NCI-H524 (cell line): ENCODE data around the gene ANKRD66.

ENCODE experiments used
- DNase-seq, 2 experiments: peaks; one replicate each; lab custom pipeline; 2025; lab: John Stamatoyannopoulos, UW

The ANKRD66 gene

DNA sequence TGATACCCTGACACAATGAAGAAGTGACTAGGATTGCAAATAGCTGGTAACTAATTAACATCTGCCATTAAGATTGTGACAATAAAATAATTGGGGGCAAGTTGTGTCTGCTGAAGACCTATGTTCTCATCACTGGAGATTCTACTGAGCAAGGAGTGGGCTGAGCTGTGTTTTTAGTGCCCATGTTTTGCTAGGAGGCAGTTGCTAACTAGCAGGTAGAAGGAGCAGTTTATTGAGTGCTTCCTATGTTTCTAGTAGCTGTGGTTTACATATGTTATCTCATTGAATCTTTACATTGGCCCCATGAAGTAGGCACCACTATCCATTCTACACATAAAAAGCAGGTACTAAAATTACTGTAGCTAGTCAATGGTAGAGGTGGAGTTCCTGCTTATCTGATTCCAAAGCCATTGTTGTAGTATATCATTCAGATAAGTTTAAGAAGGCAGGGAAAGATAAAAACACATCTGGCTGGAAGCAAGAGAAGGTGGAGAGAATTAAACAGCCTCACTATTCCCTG, 43.7 kb downstream of the ANKRD66 start:
- no peak for DNase-seq

DNA sequence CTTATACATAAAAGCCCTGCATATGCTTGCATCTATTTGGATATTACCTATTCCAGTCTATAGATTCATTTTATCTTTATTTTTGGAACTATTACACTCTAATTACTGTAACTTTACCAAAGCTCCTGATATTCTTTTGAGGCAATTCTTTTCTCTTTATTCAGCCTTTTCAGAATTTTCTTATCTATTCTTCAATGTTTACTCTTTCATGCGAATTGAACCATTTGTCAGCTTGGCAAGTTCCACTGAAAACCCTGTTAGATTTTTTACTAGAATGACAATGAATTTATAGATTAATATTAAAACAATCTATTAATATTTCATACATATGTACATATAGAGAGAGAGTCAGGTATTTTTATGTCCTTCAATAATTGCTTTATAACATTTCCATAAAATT, 45.9 kb downstream of the ANKRD66 start:
- no peak for DNase-seq

GRCh38 chr6:46793138-46793537, 46.4 kb downstream of the ANKRD66 start, which contains the start of gene MEP1A:
Gene MEP1A, plus strand, starts transcription at chr6:46793389. Its CDS starts 10 bp downstream, at chr6:46793399.
- no peak for DNase-seq

DNA sequence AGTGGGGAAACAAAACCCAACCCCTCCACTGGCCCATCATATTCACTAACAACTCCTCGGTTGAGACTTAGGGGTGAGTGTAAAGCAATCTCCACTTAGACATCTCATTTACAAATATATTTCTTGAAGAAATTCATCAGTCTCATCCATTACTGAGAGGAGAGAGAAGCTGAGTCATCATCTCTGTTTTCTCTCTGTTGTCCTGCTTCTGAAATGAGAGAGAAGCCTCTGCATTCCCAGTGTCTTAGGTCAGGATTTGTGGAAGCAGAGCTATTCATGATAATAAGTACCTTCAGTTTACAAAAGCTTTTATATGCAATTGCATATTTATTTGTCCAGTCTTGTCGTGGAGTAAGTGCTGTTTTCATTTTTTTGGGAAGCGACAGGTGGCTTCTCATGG, 47.3 kb downstream of the ANKRD66 start:
- no peak for DNase-seq

- DNase-seq = no peak
Observed at GRCh38 chr6:46795816-46796215, 49.1 kb downstream of the ANKRD66 start.

DNA sequence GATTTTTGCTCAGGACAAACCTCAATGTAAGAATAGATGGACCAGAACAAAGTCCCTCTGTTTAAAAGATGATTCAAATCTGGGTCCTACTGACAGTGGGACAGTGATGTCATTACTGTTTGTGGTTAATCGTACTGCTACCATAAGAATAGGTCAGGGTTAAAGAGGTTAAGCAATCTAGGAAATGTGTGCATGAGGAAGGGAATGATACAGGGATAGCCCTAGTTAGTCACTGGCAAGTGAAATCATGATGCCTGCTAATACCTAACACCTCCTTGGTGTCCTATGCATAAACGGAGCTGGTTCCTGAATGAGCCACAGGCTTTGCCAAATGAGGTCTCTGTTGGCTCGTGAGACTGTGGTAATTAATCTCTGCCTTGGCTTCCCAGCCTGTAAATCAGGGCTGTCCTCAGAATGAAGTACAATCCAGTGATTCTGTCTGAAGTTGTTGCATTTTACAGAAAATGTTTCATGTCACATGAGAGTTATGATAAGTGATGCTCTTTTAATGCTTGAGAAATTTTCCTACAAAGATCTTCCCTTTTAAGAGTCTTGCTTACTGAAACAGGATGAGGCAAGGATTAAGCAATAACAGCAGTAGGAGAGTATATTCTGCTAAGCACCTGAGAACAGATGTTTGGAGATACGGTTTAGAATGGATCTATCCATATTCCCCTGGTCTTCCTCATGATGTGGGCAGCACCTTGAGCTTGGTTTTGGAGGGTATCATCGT, 50.3 kb downstream of the ANKRD66 start:
- no peak for DNase-seq

GRCh38 chr6:46799657-46800056, 52.9 kb downstream of the ANKRD66 start:
- no peak for DNase-seq

GRCh38 chr6:46808806-46809205, 62.1 kb downstream of the ANKRD66 start:
- DNase-seq = no peak
